Spleen (tissue), 7 donors: Measurements from ENCODE around the gene SORCS3.

Source experiments
- POLR2A ChIP-seq, 3 donors: fragments of 450-650 bp; IDR thresholded peaks; one replicate each; pipeline ENCODE4 v1.5.1; 2017; ENCODE audit warnings: antibody characterized with exemption in 3 of 3, mild to moderate bottlenecking in 1 of 3
- POLR2AphosphoS5 ChIP-seq, 3 donors: sonication (generic); formaldehyde crosslinking; IDR thresholded peaks; one replicate each; pipeline ENCODE4 v1.5.1; 2017; ENCODE audit warnings: antibody characterized with exemption in 3 of 3
- TF ChIP-seq, protein P1 (sequence below), 11 experiments: fragments of 200-600 bp in 7 of 11; fragments of 450-650 bp in 4 of 11; sonication (generic) in 4 of 11; IDR thresholded peaks in 8 of 11; conservative IDR thresholded peaks in 3 of 11; 1 replicate in 7 of 11; 2 replicates in 4 of 11; pipeline versions ENCODE4 v1.4.0 to v1.8.0; 2016 to 2021; ENCODE audit warnings: antibody characterized with exemption in 11 of 11, inconsistent platforms in 4 of 11, mild to moderate bottlenecking in 1 of 11
- donor health status: DM: no; HTN: no; CAD: no; lungs with moderate emphysema.
- donor health status: DM: no; HTN: no; CAD: no.
- donor health status: DM: no; HTN: no; CAD: no.

DNA sequence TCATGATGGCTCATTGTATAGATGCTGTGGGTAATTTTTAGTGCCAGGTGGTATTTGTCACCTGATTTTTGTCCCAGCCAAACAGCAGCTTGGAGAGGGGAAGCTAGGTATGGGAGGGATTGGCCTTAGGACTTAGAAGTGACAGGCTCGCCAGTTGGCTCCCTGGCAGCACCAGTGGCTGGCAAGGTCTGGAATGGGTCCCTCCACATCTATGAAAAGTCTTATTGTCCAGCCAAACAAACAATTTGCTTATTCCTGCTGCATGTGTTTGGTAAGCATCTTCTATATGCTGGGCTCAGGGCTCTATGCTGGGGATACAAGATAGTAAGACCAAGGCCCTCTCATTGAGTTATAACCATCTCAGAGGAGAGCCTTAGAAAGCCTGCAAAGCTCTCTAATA lies 42.5 kb downstream of the SORCS3 start:
- TF ChIP-seq, protein P1, sequence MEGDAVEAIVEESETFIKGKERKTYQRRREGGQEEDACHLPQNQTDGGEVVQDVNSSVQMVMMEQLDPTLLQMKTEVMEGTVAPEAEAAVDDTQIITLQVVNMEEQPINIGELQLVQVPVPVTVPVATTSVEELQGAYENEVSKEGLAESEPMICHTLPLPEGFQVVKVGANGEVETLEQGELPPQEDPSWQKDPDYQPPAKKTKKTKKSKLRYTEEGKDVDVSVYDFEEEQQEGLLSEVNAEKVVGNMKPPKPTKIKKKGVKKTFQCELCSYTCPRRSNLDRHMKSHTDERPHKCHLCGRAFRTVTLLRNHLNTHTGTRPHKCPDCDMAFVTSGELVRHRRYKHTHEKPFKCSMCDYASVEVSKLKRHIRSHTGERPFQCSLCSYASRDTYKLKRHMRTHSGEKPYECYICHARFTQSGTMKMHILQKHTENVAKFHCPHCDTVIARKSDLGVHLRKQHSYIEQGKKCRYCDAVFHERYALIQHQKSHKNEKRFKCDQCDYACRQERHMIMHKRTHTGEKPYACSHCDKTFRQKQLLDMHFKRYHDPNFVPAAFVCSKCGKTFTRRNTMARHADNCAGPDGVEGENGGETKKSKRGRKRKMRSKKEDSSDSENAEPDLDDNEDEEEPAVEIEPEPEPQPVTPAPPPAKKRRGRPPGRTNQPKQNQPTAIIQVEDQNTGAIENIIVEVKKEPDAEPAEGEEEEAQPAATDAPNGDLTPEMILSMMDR (IDR thresholded peaks at IDR 0.05 in 8 of 11, conservative IDR thresholded peaks at IDR 0.05 in 3 of 11), result no peak
- TF ChIP-seq POLR2AphosphoS5 (IDR thresholded peaks at IDR 0.05) (no peak), POLR2A (IDR thresholded peaks at IDR 0.05) (no peak)
